Measurements from ENCODE around the gene CENPQ. TPM values are rescaled to one million over a fixed set of nuclear protein-coding genes. Genes with fewer than 3 reads are reported as not detected.
A peak's percentile ranks its signal among the peaks of the same experiment; 100 is the strongest.

Gene CENPQ, protein sequence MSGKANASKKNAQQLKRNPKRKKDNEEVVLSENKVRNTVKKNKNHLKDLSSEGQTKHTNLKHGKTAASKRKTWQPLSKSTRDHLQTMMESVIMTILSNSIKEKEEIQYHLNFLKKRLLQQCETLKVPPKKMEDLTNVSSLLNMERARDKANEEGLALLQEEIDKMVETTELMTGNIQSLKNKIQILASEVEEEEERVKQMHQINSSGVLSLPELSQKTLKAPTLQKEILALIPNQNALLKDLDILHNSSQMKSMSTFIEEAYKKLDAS
- total RNA-seq: 15.9 TPM
- polyA plus RNA-seq: 6.8 TPM

DNA sequence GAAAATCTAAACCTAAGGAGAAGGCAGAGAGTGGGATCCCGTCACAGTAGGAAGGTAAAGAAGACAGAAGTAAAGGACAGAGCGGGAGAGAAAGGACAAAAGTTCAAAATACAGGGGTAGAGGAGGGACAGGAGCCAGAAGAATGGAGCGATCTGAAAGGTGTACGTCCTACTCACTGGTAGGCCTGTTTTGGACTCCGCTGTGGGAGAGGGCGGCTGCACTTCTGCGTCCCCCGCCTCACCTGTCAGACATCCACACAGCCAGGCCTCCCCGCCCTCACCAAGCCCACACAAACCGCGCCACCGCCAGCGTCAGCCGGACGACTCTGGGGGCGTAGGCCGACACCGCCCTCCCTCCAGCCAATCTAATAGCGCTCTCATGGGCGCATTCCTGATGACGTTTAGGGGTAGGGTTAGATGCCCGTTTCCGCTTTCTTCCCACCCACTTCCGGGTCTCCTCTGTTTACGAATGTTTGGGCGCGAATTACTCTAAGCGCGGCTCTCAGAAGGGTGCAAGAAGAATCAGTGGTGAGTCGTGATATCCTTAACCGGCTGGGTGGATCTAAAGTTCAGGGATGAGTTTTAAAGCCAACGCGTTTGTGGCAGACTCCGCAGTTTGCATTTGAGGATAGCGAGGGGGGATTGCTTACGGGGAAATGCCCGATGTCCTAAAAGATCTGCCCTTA lies at the start of gene CENPQ, which contains the start of gene MMUT:
Gene CENPQ, plus strand, starts transcription at position 444 of the 685 bp plus-strand sequence. CDS start 6,807 bp downstream, outside the sequence.
Gene MMUT, minus strand, starts transcription at position 327 of the 685 bp plus-strand sequence. CDS start 3,787 bp downstream, outside the sequence.
- peak within 1 kb of the TSS; percentile 76 for H3K4me3 ChIP-seq (ENCODE audit: low read depth, low read length)
- under 1% methylated on average over 37 of the region's 37 CpGs for WGBS
- DNase-seq (ENCODE audit: extremely low spot score): peak; percentile 94
- H3K36me3 ChIP-seq (ENCODE audit: insufficient read depth): peaks cover 2% of the 10 kb centered on the region
- no peaks in the 10 kb centered on the region for H3K4me1 ChIP-seq (ENCODE audit: insufficient read depth)
- peak within 1 kb of the TSS; percentile 87 for H3K27ac ChIP-seq (ENCODE audit: low read depth)

DNA sequence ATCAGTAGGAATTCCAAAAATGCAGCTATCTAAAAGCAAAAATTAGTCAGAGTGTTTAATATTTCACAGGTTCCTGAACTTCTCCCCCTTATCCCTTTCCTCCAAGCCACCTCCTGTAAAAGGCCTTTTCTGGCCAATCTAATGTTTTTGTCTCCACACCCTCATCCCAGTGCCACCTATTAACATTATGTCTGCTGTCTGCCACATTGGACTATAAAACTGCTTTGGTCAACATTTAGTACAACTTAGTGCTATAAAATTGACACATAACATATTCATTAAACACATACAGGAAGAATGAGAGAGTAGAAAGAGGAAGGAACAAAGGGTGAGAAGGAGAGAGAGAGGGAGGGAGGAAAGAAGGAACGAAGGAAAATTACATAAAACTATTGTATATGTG lies 47.8 kb upstream of the CENPQ start:
- no peak for DNase-seq (ENCODE audit: extremely low spot score)
- Histone ChIP-seq H3K36me3 (ENCODE audit: insufficient read depth) (no peaks in the 10 kb centered on the region), H3K4me1 (ENCODE audit: insufficient read depth) (no peaks in the 10 kb centered on the region), H3K4me3 (ENCODE audit: low read depth, low read length) (no peak overlapping the region), H3K27ac (ENCODE audit: low read depth) (no peak overlapping the region)
- 50% methylated on average over 1 of the region's 1 CpG for WGBS

DNA sequence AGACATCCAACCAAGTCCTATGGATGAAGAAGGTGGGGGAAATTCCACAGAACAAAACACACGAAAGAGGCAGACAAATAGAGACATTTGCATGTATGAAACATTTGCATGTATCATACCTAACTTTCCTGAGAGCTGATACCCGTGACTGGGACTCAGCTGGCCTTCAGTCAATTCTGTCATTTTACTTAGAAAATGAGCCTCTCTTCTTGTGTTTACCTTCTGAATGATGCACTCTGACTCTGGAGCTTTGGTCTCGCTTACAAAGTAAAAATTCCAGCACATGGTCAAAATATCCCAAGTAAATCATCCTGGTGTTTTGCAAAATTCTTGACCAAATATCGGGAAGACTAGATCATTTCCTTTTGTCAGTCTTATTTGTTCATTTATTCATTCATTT lies 47.0 kb upstream of the CENPQ start:
- Histone ChIP-seq H3K4me3 (ENCODE audit: low read depth, low read length) (no peak overlapping the region), H3K36me3 (ENCODE audit: insufficient read depth) (no peaks in the 10 kb centered on the region), H3K27ac (ENCODE audit: low read depth) (no peak overlapping the region), H3K4me1 (ENCODE audit: insufficient read depth) (no peaks in the 10 kb centered on the region)
- 73% methylated on average over 4 of the region's 4 CpGs for WGBS
- no peak for DNase-seq (ENCODE audit: extremely low spot score)

DNA sequence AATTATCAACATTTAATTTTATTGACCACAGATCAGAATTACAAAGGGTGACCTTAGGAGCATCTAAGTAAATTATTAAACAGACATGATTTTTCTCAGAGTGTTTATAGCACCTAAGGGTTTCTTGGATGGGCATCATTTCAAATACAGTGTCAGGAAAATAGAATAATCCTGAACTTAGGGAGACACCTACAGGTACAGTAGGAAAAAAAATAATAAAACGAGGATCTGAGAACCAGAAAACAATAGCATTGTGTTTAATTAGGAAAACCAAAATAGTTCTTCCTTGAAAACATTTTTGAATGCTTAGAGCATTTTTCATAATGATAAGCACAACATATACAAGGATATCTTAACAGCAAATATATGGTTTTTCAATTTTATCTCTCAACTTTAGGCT lies 39.4 kb upstream of the CENPQ start:
- 41% methylated on average over 1 of the region's 1 CpG for WGBS
- H3K4me1 ChIP-seq (ENCODE audit: insufficient read depth): no peaks in the 10 kb centered on the region
- H3K27ac ChIP-seq (ENCODE audit: low read depth): no peak overlapping the region
- H3K4me3 ChIP-seq (ENCODE audit: low read depth, low read length): no peak overlapping the region
- DNase-seq (ENCODE audit: extremely low spot score): no peak
- no peaks in the 10 kb centered on the region for H3K36me3 ChIP-seq (ENCODE audit: insufficient read depth)

DNA sequence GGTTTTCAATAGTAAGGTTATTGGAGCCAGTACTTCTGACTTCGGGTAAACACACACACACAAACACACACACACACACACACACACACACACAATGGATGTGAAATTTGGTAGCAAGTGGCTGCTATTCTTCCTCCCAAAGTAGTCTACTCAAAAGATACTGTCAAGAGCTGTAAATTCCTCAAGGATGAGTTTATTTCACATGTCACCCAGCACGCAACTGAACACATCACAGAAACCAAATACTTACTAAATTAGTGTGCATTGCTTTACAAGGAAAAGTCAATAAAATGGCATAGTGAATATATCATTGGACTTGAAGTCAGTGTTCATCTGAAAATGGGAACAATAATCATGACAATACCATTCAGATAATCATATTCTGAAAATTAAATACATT lies 33.0 kb upstream of the CENPQ start:
- WGBS: 70% methylated on average over 2 of the region's 2 CpGs
- Histone ChIP-seq H3K4me1 (ENCODE audit: insufficient read depth) (no peaks in the 10 kb centered on the region), H3K36me3 (ENCODE audit: insufficient read depth) (peaks cover 6% of the 10 kb centered on the region)

DNA sequence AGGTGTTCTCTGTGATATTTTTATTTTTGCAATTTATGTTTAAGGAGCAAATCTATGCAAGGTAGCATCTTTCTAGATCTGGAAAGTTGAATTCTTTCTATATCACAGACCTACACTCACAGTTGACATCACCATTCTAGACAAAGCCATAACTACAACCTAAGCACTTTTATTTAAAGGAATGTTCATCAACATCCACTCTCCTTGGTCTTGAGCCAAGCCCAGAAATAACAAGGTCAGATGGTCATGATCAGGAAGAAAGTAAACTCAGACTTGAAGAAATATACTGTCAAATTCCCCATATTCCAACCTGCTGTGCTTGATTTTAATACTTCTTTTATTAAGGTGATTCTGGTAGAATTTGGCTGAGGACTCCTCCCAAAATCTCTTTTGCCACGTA lies 32.3 kb upstream of the CENPQ start:
- Histone ChIP-seq H3K4me3 (ENCODE audit: low read depth, low read length) (no peak overlapping the region), H3K4me1 (ENCODE audit: insufficient read depth) (no peaks in the 10 kb centered on the region), H3K36me3 (ENCODE audit: insufficient read depth) (peaks cover 7% of the 10 kb centered on the region), H3K27ac (ENCODE audit: low read depth) (no peak overlapping the region)
- DNase-seq (ENCODE audit: extremely low spot score): no peak
- WGBS: 88% methylated on average over 1 of the region's 1 CpG

More for the DNA sequence above, 33.0 kb upstream of the CENPQ start:
- Histone ChIP-seq H3K27ac (ENCODE audit: low read depth) (no peak overlapping the region), H3K4me3 (ENCODE audit: low read depth, low read length) (no peak overlapping the region)
- DNase-seq (ENCODE audit: extremely low spot score): no peak

DNA sequence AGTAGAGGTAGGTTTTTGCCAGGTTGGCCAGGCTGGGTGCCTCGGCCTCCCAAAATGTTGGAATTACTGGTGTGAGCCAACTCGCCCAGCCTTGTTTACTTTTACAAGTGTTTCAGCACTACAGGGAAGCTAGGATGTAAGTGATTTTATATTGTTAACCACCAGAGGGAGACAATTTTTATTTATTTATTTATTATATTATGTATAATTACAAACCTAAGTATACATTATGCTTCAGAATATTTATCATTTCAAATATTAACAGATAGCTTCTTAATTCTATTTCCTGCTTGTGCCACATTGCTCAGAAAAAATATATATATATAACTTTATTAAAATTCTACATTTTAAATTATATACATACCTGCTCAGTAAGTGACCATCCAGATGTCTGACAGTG lies 9.9 kb upstream of the CENPQ start:
- no peak for DNase-seq (ENCODE audit: extremely low spot score)
- Histone ChIP-seq H3K4me1 (ENCODE audit: insufficient read depth) (no peaks in the 10 kb centered on the region), H3K36me3 (ENCODE audit: insufficient read depth) (peaks cover 9% of the 10 kb centered on the region), H3K27ac (ENCODE audit: low read depth) (no peak overlapping the region), H3K4me3 (ENCODE audit: low read depth, low read length) (no peak overlapping the region)
- WGBS: 80% methylated on average over 2 of the region's 2 CpGs

DNA sequence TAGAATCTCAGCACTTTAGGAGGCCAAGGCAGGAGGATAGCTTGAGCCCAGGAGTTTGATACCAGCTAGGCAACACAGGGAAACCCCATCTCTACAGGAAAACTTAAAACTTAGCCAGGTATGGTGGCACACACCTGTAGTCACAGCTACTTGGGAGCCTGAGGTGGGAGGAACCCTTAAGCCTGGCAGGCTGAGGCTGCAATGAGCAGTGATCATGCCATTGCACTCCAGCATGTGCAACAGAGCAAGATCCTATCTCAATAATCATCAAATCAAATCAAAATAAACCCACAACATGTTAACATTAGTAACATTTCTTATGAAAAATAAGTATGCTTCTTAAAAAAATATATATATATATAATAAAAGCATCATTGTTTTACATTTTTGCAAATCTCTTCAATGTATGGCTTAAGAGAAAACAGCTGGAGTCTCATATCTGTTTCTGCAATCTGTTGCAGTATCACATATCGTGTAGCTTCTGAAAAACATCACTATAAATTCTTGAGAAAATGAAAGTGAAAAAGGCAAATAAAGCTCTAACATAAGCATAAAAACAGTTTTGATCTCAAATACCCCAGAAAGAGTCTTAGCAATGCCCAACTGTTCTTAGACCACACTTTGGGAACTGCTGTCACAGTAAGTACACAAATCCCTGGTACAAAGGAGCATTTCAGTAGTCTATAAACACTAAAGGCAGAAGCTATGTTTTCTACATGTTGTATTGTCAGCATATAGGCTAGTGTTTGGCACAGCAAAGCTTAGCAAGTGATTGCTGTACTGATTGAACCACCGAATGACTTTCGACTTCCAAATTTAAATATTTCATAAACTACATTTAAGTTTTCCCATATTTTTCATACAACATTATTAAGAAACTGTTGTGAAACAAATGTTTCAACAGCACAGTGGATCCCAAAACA lies 8.1 kb upstream of the CENPQ start:
- H3K27ac ChIP-seq (ENCODE audit: low read depth): no peak overlapping the region
- peaks cover 7% of the 10 kb centered on the region for H3K36me3 ChIP-seq (ENCODE audit: insufficient read depth)
- DNase-seq (ENCODE audit: extremely low spot score): no peak
- WGBS: 92% methylated on average over 3 of the region's 3 CpGs
- no peaks in the 10 kb centered on the region for H3K4me1 ChIP-seq (ENCODE audit: insufficient read depth)
- no peak overlapping the region for H3K4me3 ChIP-seq (ENCODE audit: low read depth, low read length)

DNA sequence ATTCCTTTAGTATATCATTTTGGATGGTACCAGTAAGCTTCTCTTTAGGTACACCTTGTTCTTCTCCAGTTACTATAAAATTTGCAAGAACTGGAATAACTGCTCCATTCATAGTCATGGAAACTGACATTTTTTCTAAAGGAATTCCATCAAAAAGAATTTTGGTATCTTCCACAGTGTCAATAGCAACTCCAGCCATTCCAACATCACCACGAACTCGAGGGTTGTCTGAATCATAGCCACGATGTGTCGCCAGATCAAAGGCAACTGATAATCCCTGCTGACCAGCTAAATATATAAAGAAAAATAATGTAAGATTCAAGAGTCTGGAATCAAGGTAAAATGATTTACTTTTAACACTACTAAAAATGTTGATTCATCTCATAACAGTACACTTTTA lies 5.4 kb upstream of the CENPQ start:
- Histone ChIP-seq H3K4me3 (ENCODE audit: low read depth, low read length) (no peak overlapping the region), H3K36me3 (ENCODE audit: insufficient read depth) (peaks cover 5% of the 10 kb centered on the region), H3K4me1 (ENCODE audit: insufficient read depth) (no peaks in the 10 kb centered on the region), H3K27ac (ENCODE audit: low read depth) (no peak overlapping the region)
- WGBS: 86% methylated on average over 4 of the region's 4 CpGs
- no peak for DNase-seq (ENCODE audit: extremely low spot score)

DNA sequence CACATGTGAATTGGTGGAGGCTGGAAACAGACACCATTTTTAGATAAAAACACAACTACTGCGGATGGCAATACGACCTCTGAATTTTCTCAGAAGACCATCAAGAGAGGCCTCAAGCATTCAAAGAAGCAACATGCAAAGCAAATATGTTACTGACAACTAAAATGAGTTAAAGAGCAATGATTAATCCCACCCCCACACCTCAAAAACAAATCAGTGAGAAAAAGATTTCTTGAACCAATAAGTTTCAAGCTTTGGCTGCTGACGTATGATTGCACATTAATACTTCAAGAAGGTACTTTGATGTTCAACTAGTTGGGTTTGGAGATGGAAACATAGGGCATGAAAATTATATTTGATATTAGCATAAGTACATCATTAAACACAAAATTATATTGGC lies 1.1 kb upstream of the CENPQ start:
- Histone ChIP-seq H3K4me3 (ENCODE audit: low read depth, low read length) (peak overlapping the region; percentile 76), H3K36me3 (ENCODE audit: insufficient read depth) (peaks cover 3% of the 10 kb centered on the region), H3K27ac (ENCODE audit: low read depth) (no peak overlapping the region), H3K4me1 (ENCODE audit: insufficient read depth) (no peaks in the 10 kb centered on the region)
- DNase-seq (ENCODE audit: extremely low spot score): no peak
- 51% methylated on average over 3 of the region's 3 CpGs for WGBS

DNA sequence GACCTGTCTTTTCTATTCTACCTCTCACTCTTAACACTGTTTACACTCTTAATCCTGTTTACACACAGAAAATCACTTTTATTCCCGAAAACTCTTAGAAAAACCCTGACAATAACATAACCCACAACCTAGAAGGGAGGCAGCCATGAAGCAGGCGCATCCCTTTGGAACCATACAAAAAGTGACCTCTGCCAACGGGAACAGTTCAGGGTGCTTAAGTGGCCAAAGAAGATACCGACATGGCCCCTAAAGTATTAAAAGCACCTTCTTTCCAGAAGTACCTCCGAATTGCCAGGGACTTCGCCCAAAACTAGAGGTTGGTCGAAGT lies 607 bp upstream of the CENPQ start:
- peak overlapping the region; percentile 76 for H3K4me3 ChIP-seq (ENCODE audit: low read depth, low read length)
- H3K4me1 ChIP-seq (ENCODE audit: insufficient read depth): no peaks in the 10 kb centered on the region
- no peak for DNase-seq (ENCODE audit: extremely low spot score)
- under 1% methylated on average over 7 of the region's 7 CpGs for WGBS
- H3K36me3 ChIP-seq (ENCODE audit: insufficient read depth): peaks cover 2% of the 10 kb centered on the region
- H3K27ac ChIP-seq (ENCODE audit: low read depth): peak overlapping the region; percentile 87

DNA sequence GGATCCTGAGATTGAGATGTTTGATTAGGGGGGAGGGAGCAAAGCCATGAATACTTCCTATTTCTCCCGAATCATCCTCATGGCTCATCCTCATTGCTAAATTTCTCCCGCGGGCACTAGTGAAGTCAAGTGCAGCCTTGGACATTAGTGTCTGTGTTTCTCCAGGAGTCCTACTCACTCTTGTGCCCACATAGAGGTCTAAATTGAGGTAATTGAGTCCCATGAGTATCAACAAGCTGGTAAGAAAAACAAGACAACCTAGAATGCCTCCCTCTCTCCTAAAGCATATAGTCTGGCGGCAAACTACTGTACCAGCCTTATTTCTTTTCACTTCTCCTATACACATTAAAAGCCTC lies 420 bp downstream of the CENPQ start:
- 2% methylated on average over 4 of the region's 4 CpGs for WGBS
- H3K4me3 ChIP-seq (ENCODE audit: low read depth, low read length): peak overlapping the region; percentile 76
- H3K4me1 ChIP-seq (ENCODE audit: insufficient read depth): no peaks in the 10 kb centered on the region
- DNase-seq (ENCODE audit: extremely low spot score): no peak
- H3K36me3 ChIP-seq (ENCODE audit: insufficient read depth): peaks cover 2% of the 10 kb centered on the region
- H3K27ac ChIP-seq (ENCODE audit: low read depth): no peak overlapping the region

DNA sequence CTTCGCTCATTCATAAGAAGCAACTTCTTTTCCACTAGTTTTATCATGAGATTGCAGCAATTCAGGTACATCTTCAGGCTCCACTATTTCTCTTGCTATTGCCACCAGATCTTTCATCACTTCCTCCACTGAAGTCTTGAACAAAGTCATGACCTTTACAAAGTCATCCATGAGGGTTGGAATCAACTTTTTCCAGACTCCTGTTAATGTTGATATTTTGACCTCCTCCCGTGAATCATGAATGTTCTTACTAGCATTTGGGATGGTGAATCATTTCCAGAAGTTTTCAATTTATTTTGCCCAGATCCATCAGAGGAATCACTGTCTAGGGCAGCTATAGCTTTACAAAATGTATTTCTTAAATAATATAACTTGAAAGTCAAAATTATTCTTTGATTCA lies 1.5 kb downstream of the CENPQ start:
- H3K27ac ChIP-seq (ENCODE audit: low read depth): no peak overlapping the region
- H3K4me1 ChIP-seq (ENCODE audit: insufficient read depth): no peaks in the 10 kb centered on the region
- peaks cover 2% of the 10 kb centered on the region for H3K36me3 ChIP-seq (ENCODE audit: insufficient read depth)
- WGBS: 95% methylated on average over 2 of the region's 2 CpGs
- DNase-seq (ENCODE audit: extremely low spot score): no peak
- no peak overlapping the region for H3K4me3 ChIP-seq (ENCODE audit: low read depth, low read length)
